Measurements from ENCODE around the gene DNASE1L2.
A peak's percentile ranks its signal among the peaks of the same experiment; 100 is the strongest.

The DNASE1L2 gene, protein sequence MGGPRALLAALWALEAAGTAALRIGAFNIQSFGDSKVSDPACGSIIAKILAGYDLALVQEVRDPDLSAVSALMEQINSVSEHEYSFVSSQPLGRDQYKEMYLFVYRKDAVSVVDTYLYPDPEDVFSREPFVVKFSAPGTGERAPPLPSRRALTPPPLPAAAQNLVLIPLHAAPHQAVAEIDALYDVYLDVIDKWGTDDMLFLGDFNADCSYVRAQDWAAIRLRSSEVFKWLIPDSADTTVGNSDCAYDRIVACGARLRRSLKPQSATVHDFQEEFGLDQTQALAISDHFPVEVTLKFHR

DNA sequence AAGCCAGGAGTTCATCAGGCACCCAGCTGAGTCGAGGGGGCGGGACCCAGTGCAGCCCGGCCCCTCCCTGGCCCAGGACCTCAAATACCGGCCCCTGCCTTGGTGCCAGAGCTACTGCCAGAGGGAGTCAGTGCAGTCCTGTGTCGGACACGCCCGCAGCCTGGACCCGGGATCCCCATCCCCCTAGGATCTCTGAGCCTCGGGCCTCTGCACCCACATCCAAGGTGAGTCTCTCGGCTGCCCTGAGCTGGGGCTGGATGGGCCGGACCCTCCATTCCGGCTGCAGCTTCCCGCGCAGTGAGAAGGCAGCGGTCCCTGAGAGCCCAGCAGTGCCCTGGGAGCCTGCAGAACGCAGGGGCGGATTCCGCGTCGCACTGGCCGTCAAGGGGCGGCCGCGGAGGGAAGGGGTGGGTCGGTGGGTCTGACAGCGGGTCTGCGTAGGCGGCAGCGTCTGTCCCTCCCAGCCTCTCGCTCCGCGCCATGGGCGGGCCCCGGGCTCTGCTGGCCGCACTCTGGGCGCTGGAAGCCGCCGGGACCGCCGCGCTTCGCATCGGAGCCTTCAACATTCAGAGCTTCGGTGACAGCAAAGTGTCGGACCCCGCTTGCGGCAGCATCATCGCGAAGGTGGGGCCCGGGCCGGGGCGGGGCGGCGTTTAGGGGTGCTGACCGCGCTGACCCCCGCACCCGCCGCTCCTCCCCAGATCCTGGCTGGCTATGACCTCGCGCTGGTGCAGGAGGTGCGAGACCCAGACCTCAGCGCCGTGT lies at the start of gene DNASE1L2:
Gene DNASE1L2 (plus strand): TSS at position 108 of the 765 bp plus-strand sequence. CDS start 373 bp downstream, at position 481.
- no peak for DNase-seq (ENCODE audit: low read depth)
- peak within 1 kb of the TSS; percentile 41 for H3K4me3 ChIP-seq (ENCODE audit: low read depth, low read length)

DNA sequence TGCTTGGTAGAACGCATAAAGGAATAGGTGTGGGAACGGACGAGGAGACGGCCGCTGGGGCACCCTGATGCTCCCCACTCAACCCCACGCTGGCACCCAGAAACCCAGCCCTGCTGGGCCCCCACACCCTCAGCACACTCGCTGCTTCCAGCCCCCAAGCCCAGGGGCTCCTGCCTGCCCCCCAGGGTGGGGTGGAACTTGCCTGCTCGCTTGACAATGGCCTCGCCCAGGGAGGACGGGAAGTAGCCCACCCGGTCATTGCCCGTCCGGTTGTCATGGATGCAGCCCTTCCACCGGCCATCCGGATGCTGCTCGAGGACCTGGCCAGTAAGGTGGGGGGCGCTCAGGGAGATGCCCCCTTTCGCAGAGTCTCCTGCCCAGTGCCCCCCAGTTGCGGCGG lies 49.7 kb upstream of the DNASE1L2 start:
- no peak overlapping the region for H3K4me3 ChIP-seq (ENCODE audit: low read depth, low read length)
- no peak for DNase-seq (ENCODE audit: low read depth)

DNA sequence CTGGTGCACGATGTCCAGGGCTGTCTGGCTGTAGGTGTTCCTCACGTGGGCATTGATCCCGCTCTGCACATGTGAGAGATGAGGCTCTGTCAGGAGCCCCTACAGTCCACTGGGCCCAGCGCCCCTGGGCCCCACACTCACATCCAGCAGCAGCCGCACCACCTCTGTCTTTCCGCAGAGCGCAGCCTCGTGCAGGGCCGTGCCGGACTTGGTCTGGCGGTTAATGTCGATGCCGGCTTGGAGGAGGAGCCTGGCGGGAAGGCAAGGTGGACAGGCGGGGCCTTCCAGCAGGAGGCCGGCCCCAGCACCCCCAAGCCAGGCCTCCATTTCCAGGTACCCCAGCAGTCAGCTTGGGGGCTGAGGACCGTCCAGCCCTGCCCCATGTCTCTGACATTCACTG lies 49.0 kb upstream of the DNASE1L2 start:
- H3K4me3 ChIP-seq (ENCODE audit: low read depth, low read length), result no peak overlapping the region
- DNase-seq (ENCODE audit: low read depth), result no peak

DNA sequence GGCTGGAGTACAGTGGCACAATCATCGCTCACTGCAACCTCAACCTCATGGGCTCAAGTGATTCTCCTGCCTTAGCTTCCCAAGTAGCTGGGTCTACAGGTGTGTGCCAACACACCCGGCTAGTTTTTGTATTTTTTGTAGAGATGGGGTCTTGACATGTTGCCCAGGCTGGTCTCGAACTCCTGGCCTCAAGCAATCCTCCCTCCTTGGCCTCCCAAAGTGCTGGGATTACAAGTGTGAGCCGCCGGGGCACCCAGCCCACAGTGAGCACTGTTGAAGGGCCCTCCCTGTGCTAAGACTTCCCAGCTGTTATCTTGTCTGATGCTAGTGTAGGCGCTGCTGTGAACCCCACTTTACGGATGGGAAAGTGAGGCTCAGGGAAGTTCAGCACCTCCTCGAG lies 47.8 kb upstream of the DNASE1L2 start:
- no peak overlapping the region for H3K4me3 ChIP-seq (ENCODE audit: low read depth, low read length)
- no peak for DNase-seq (ENCODE audit: low read depth)

DNA sequence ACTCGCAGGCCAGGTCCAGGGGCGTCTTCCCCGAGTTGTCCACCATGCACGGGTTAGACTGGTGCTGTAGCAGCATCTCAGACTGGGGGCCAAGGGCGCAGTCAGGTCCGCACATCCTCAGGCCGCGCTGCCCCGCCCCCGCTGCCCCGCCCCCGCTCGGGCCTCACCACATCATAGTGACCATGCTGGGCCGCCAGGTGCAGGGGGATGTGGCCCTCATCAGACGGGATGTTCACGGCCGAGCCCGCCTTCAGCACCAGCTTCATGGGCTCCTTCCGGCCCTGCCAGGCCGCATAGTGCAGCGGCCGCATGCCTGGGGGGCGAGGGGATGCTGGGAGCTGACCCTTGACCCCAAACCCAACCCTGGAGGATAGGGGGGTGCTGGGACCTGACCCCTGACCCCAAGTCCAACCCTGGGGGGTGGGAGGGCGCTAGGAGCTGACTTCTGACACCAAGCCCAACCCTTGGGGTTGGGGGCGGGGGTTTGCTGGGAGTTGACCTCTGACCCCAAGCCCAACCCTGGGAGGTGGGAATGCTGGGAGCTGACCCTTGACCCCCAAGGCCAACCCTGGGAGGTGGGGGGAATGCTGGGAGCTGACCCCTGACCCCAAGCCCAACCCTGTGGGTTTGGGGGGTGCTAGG lies 46.9 kb upstream of the DNASE1L2 start:
- H3K4me3 ChIP-seq (ENCODE audit: low read depth, low read length), result no peak overlapping the region
- DNase-seq (ENCODE audit: low read depth), result no peak

DNA sequence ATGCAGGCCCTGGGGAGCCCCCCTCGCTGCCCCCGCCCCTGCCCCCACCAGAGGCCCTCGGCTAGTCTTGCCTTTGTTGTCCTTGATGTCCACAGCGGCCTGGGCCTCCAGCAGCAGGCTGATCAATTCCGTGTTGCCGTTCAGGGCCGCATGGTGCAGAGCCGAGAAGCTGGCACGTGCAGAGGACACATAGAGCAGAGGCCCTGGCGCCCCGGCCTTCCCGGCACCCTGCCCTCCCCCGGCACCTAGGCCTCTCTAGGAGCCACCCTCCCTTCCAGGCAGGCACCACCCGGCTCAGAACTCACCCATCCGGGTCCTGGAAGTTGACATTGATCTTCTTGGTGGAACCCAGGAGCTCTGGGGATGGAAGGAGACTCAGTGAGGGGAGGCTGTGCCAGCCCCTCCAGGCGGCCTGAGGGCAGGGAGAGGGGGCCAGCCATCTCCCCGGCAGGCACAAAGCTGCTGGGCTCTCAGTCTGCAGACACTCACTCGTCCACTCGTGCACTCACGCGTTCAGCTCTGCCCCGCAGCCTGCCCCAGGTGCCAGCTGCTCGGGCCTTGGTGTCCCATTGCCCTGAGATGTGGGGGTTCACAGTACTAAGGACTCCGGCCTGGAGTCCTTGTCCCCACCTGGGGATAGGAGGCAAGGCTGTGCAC lies 46.1 kb upstream of the DNASE1L2 start:
- H3K4me3 ChIP-seq (ENCODE audit: low read depth, low read length), result no peak overlapping the region
- no peak for DNase-seq (ENCODE audit: low read depth)

DNA sequence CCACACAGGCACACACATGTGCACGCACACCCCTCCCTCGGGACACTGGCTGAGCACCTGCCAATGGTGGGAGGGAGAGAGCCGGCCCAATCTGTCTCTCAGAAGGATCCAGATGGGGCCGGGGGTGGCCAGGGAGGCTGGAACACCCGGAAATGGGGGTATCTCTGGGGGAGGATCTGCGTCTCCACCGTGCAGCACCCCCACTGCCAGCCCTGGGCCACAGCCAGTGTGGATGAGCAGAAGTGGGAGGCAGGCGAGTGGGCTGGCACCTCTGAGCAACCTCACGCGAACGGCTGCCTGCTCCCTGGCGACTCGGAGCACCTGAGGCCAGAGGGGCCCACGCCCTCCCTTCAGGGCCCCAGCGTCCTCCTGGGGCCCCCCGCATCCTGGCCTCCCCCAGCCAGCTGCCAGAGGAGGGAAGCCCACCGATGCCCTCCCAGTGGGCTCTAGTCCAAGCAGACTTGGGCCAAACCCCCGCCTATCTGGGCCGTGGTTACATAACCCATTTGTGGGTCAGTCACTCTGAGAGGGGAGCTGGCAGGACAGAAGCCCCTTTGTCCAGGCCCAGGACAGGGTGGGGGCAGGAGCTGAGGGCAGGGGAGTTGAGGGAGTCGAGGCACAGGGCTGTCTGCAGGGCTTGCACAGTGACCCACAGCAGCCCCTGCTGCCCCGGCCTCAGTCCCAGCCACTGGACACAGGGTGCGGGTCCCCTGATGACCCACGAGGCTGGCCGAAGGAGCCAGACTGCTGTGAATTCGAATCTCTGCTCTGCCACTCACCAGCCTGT lies 45.4 kb upstream of the DNASE1L2 start:
- no peak for DNase-seq (ENCODE audit: low read depth)
- no peak overlapping the region for H3K4me3 ChIP-seq (ENCODE audit: low read depth, low read length)

DNA sequence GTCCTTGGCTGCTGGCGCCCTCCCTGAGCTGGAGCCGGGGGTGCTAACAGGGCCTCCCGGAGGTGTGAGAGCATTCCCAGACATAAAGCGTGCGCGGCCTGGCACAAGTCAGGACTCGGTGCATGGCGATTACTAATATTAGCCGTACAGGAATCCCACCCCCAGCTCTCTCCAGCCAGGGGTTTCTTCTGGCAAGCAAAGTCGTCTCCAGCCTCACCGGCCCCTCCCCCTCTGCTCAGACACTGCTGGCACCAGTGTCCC lies 44.9 kb upstream of the DNASE1L2 start:
- H3K4me3 ChIP-seq (ENCODE audit: low read depth, low read length), result no peak overlapping the region
- DNase-seq (ENCODE audit: low read depth), result no peak

DNA sequence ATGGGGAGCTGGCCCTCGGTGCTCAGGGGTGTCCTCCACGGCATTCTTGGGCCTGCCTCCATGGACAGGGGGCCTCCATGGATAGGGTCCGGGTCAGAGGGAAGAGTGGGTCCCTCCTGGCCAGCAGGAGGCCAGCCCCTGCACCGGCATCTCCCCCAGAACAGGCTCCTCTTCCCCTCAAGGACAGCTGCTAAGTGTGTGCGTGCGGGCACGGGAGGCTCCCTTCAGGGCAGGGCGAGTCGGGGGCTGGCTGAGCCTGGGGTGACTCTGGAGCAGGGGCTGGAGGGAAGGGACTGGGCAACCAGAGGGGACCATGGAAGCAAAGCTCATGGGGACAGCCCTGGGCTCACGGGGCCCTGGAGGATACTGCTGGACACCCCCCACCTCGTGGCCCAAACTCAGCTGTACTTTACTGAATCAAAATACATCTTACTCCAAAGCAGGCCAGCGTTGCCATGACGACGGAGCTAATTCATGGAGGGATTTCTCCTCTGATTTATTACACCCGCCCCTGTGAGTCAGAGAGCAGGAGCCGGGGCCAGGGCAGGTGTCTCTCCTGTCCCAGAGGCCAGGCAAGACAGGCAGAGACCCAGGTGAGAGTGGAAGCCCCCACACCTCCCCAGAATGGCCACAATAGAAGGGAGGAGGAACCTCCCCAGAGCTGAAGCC lies 41.9 kb upstream of the DNASE1L2 start:
- DNase-seq (ENCODE audit: low read depth), result no peak

DNA sequence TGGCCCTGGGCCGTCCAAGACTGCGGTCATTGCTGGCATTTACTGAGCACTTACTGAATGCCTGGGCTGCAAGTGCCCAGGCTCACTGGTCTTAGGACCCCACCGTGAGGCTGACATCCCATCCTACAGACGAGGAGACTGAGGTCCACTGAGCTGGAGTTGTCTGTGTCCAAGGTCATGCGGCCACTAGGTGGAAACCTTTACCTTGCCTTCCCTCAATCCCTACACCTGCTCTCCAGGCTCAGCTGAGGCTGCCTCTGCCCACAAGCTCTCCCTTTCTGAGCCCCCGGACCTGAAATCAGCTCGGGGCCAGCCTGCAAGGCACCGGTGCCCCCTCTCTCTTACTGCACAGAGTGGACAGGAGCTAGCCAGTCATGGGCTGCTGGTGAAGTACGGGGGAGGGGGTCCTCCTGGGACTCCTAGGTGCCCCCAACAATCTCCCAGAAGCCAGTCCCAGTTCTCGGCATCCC lies 41.4 kb upstream of the DNASE1L2 start:
- no peak for DNase-seq (ENCODE audit: low read depth)
- no peak overlapping the region for H3K4me3 ChIP-seq (ENCODE audit: low read depth, low read length)

More for the DNA sequence above, 41.9 kb upstream of the DNASE1L2 start:
- no peak overlapping the region for H3K4me3 ChIP-seq (ENCODE audit: low read depth, low read length)

DNA sequence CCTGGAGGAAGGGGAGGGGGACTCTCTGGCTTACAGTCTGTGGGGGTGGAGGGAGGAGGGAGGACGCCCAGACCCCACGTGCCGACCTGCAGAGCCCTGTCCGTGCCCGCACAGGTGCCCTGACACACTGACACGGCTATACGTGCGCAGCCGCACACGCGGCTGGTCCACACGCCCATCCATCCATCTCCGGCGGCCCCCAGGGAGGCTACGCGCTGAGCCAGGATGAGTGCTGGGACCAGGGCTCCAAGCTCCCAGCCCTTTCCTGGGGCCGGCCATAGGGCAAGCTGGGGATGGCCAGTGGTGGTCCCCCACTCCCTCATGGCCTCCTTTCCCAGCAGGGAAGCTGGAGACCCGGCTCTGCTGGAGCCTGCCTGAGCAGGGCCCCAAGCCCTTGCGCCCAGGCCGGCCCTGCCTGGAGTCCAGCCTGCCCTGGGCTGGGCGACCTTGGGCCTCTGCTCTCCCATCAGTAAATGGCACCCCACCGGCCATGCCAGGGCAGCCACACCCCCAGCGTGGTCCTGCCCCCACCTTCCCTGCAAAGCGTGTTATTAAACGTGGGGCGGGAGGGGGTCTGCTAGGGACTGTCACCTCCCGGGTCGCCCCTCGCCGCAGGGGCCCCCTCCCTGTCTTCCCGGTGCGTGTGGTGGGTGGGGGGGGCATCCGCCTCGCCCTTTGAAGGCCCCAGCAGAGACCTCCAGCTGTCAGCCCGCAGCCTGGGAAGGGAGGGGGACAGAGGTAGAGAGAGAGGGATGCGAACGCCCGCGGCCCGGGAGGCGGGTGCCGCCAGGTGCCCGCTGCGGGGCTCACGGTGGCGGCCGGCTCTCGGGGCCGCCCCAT lies 40.7 kb upstream of the DNASE1L2 start:
- peak overlapping the region; percentile 41 for H3K4me3 ChIP-seq (ENCODE audit: low read depth, low read length)
- DNase-seq (ENCODE audit: low read depth), result no peak

DNA sequence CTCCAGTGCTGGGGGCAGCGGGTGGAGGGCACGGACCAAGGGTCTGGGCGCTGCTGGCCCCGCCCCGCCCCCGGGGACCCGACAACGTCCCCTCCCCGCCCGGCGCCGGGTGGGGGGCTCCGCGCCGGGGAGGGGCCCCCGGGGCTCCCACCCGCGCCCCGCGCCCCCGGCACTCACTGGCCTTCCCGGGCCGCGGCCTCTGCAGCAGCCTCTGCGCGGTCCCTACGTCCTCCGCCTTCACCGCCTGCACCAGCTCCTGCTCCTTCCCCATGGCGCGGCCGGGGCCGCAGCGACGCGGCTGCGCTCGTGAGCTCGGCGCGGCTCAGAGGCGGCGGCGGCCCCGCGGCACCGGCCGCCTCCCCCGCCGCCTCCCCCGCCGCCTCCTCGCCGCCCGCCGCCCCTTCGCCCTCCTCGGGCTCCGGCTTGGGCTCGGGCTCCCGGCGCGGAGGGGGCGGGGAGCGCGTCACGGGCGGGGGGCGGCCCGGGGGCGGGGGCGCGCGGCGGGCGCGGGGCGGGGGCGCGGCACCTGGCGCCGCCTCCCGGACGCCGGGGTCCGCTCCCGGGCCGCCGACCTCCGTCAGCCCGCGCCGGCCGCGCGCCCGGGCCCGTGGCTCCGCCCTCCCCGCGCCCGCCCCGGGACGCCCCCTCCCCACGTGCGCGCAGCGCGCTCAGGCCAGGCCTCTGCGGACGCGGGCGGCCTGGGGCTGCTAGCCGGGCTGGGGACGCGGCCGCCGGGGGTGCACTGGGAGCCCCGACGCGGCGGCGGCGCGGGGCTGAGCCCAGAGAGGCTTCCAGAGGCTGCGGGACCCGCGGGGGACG lies 39.9 kb upstream of the DNASE1L2 start, which contains the start of gene CASKIN1:
Gene CASKIN1 (minus strand): TSS at position 444 of the 819 bp plus-strand sequence. CDS start 173 bp downstream, at position 271.
- no peak for DNase-seq (ENCODE audit: low read depth)
- peak within 1 kb of the TSS; percentile 41 for H3K4me3 ChIP-seq (ENCODE audit: low read depth, low read length)

DNA sequence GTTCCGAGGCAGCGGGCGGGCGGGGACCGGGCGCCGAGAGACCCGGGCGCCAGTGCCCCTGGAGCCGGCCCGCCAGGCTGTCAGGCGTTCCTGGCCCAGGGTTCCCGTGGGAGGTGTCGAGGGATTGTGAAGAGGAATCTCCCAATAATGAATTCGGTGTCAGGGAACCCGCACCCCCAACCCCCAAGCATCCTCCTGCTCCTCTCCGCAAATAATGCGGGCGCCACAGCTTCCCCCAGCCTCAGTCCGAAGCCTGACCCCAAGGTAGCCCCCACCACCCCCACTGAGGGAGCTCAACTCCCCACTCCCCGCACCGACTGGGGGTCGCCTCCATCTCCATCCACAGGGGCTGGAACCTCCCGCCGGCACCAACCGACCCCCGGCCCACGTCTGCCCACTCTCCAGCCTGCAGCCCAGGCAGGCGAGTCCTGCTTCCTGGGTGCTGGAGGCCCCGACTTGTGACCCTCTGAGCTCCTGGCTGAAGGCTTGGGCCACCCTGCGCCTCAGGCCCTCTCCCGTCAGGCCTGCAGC lies 39.2 kb upstream of the DNASE1L2 start:
- DNase-seq (ENCODE audit: low read depth), result no peak
- peak overlapping the region; percentile 15 for H3K4me3 ChIP-seq (ENCODE audit: low read depth, low read length)

DNA sequence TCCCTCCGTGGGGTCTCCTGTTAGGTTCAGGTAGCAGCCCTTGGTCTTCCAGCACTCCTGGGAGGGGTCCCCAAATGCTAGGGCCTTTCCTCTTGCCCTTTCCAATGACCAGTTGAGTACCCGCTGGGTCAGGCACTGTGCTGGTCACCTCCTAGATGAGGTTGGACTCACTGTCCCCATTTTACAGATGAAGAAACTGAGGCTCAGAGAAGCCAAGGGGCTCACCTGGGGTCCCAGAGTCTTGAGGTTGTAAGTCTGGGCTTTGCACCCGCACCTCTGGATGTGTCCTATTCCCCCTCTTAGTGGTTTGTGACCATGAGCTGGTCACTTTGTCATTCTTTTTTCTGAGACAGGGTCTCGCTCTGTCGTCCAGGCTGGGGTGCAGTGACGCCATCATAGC lies 38.5 kb upstream of the DNASE1L2 start:
- H3K4me3 ChIP-seq (ENCODE audit: low read depth, low read length), result no peak overlapping the region
- no peak for DNase-seq (ENCODE audit: low read depth)

DNA sequence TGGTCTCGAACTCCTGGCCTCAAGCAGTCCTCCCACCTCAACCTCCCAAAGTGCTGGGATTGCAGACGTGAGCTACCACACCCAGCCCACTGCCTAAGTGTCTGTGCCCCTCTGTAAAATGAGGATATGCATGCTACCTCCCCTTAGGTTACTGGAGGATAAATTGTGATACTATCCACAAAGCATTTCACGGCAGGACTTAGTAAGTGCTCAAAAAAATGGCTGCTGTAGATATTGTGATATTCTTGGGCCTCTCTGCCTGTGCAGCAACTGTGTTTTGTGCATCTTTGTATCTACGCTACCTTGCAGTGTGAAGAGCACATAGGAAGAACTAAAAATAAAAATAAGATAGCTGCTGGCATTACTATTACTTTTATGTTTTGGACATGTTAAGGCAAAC lies 38.0 kb upstream of the DNASE1L2 start:
- no peak overlapping the region for H3K4me3 ChIP-seq (ENCODE audit: low read depth, low read length)
- no peak for DNase-seq (ENCODE audit: low read depth)

DNA sequence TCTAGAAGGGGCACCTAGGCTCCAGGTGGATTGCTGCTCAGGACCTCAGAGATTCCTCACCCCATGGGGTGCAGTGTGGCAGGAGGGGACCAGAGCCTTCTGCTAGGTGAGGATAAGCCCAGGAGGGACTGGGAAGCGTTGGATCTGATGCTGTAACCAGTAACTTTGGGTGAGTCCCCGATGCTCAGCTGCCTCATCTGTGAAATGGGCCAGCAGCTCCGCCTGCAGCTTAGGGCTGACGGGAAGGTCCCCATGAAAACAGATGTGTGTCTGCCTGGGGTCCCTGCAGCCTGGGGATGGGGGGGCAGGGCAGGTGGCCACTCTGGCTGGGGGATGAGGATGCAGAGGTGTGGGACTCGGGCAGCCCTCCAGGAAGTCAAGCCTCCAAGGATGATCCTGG lies 37.1 kb upstream of the DNASE1L2 start:
- no peak overlapping the region for H3K4me3 ChIP-seq (ENCODE audit: low read depth, low read length)
- DNase-seq (ENCODE audit: low read depth), result no peak

DNA sequence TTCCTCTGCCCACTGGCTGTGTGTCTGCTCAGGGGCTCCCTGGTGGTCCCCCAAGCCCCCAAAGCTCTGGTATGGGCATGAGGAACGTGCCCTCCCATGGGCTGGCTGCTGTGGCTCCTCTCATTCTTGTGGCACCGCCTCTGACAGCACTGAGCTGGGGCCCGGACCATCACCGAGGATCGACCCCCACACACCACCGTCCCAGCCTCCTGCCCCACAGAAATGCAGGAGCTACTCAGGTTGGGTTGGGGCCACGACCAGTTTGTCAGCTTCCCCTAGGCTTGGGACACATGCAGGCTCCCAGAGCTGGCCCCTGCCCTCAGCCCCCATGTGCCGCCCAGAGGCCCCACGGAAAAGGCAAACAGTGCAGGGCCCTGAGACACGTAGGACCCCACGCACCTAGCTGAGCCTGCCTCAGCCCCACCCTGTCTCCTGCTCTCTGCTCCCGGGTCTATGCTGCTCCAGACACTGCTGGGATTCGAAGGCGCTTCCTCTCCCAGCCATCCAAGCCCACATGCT lies 36.6 kb upstream of the DNASE1L2 start:
- no peak for DNase-seq (ENCODE audit: low read depth)
- H3K4me3 ChIP-seq (ENCODE audit: low read depth, low read length), result no peak overlapping the region

All from skeletal muscle cell (primary cell).